ENCODE data around the gene ZYG11B.
"Not testable (repeated sequence)": the region's sequence is repeated elsewhere in the genome, so short reads cannot be mapped to it uniquely, and the experiment has no call there.

GRCh38 chr1:52686261-52686751, 39.9 kb upstream of the ZYG11B start:
- not testable (repeated sequence) for TF ChIP-seq POLR2AphosphoS5 (IDR thresholded peaks at IDR 0.05); EP300 (IDR thresholded peaks at IDR 0.05); POLR2A (IDR thresholded peaks at IDR 0.05; ENCODE audit: low read depth)
- TF ChIP-seq, protein P1, sequence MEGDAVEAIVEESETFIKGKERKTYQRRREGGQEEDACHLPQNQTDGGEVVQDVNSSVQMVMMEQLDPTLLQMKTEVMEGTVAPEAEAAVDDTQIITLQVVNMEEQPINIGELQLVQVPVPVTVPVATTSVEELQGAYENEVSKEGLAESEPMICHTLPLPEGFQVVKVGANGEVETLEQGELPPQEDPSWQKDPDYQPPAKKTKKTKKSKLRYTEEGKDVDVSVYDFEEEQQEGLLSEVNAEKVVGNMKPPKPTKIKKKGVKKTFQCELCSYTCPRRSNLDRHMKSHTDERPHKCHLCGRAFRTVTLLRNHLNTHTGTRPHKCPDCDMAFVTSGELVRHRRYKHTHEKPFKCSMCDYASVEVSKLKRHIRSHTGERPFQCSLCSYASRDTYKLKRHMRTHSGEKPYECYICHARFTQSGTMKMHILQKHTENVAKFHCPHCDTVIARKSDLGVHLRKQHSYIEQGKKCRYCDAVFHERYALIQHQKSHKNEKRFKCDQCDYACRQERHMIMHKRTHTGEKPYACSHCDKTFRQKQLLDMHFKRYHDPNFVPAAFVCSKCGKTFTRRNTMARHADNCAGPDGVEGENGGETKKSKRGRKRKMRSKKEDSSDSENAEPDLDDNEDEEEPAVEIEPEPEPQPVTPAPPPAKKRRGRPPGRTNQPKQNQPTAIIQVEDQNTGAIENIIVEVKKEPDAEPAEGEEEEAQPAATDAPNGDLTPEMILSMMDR (IDR thresholded peaks at IDR 0.05), result peak; percentile 72 to 78 (median 74)

All from esophagus muscularis mucosa (tissue), 4 donors.